GM18907 (cell line): ENCODE measurements around the gene NKX1-2.

Experiments used
- ATAC-seq: cut with Tn5 transposase; IDR thresholded peaks from one replicate; pipeline ENCODE4 v1.9.1; 2021; ENCODE audit warnings: mild to moderate bottlenecking, moderate library complexity; ENCODE audit not compliant: unreplicated experiment

The NKX1-2 gene

GRCh38 chr10:124476043-124476725 lies 26.3 kb upstream of the NKX1-2 start:
- ATAC-seq: no peak

GRCh38 chr10:124474514-124475070 lies 24.8 kb upstream of the NKX1-2 start:
- ATAC-seq: no peak

- no peak for ATAC-seq
Measured at GRCh38 chr10:124473070-124473469, 23.2 kb upstream of the NKX1-2 start.

GRCh38 chr10:124472071-124472470 lies 22.2 kb upstream of the NKX1-2 start:
- no peak for ATAC-seq

GRCh38 chr10:124470544-124471434 lies 21.0 kb upstream of the NKX1-2 start:
- no peak for ATAC-seq

- no peak for ATAC-seq
Measured at GRCh38 chr10:124469956-124470484, 20.2 kb upstream of the NKX1-2 start.

GRCh38 chr10:124468624-124469023 lies 18.8 kb upstream of the NKX1-2 start:
- ATAC-seq: no peak

GRCh38 chr10:124467165-124467564 lies 17.3 kb upstream of the NKX1-2 start:
- ATAC-seq: no peak

- ATAC-seq: no peak
Measured at GRCh38 chr10:124465777-124466488, 16.1 kb upstream of the NKX1-2 start.

GRCh38 chr10:124465003-124465776 lies 15.4 kb upstream of the NKX1-2 start:
- ATAC-seq: peak; percentile 34

GRCh38 chr10:124464028-124464965 lies 14.5 kb upstream of the NKX1-2 start:
- no peak for ATAC-seq

GRCh38 chr10:124462348-124462695 lies 12.5 kb upstream of the NKX1-2 start:
- ATAC-seq: no peak

- ATAC-seq: peak; percentile 96
Measured at GRCh38 chr10:124461642-124462347, 12.0 kb upstream of the NKX1-2 start, which contains the start of gene LHPP. Gene LHPP, plus strand, starts transcription at chr10:124461823. Its CDS starts 40 bp downstream, at chr10:124461863.

- ATAC-seq: no peak
Measured at GRCh38 chr10:124460144-124460543, 10.3 kb upstream of the NKX1-2 start.

- ATAC-seq: no peak
Measured at GRCh38 chr10:124459395-124459794, 9.6 kb upstream of the NKX1-2 start.

GRCh38 chr10:124458889-124459288 lies 9.1 kb upstream of the NKX1-2 start:
- no peak for ATAC-seq

- ATAC-seq: no peak
Measured at GRCh38 chr10:124458473-124458872, 8.6 kb upstream of the NKX1-2 start.

- no peak for ATAC-seq
Measured at GRCh38 chr10:124455441-124455840, 5.6 kb upstream of the NKX1-2 start.
